Measurements from ENCODE around the gene WRAP73. TPM values are rescaled to one million over a fixed set of nuclear protein-coding genes. Genes with fewer than 3 reads are reported as not detected.

The WRAP73 gene
- total RNA-seq, 3 donors from 2014 or later: 19.3 to 23.6 (median 20.2) TPM

DNA sequence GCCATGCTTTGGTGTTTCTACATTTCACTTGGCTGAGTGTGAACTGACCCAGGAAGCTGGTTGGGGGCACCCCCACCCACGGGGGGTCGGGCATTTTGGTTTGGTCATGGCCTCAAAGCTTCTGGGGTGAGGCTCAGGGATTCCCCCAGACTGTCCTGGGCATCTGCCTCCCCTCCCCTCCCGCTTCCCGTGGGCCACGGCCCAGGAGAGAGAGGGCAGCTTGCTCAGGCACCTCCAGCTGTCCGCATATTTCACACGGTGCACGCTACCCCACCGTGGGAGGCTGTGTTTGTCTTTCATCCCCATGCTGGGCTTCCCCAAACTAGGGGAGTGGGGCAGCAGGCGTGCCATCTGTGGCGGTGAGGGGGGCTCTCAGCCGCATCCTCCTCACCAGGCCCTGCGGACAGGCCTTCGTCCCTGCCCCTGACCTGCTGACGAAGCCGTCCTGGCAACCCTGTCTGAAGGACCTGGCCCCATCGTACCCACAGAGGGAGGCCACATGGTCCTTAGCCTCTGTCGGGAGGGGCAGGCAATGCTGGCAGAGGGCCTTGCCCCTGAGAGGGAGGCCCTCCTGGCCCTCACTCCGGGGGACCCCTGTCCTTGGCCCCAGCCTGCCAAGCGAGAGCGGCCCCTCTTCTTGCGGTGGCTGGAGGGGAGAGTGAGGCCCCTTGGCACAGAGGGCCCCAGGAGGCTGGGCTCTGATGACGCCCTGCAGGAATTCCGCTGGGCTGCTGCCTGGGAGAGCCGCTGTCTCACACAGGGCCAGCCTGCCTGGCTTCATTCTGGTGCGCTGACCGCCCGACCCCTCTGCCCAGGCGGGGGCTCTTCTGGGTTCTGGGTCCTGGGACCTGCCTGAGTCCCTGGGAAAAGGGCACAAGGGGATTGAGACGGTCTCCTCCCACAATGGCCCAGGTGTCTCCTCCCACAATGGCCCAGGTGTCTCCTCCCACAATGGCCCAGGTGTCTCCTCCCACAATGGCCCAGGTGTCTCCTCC is 24.5 kb upstream of the WRAP73 start:
- no peaks in the 10 kb centered on the region for H3K36me3 ChIP-seq
- H3K27me3 ChIP-seq: peaks cover 0 to 27% of the 10 kb centered on the region in 2 donors
- H3K4me1 ChIP-seq: no peaks in the 10 kb centered on the region
- no peak for DNase-seq (ENCODE audit: low spot score in 2 of 2)
- H3K9me3 ChIP-seq: no peaks in the 10 kb centered on the region
- no peak overlapping the region for H3K27ac ChIP-seq
- intact Hi-C loops (cut with DNase I; ENCODE audit: low total_unique reads): no loop called here
- no peak for TF ChIP-seq CTCF (IDR thresholded peaks at IDR 0.05)
- TF ChIP-seq POLR2A (IDR thresholded peaks at IDR 0.05): no peak
- no peak for TF ChIP-seq POLR2AphosphoS5 (IDR thresholded peaks at IDR 0.05)
- no peak overlapping the region for H3K4me3 ChIP-seq

- H3K27me3 ChIP-seq: peaks cover 0 to 32% of the 10 kb centered on the region in 2 donors
- no peak overlapping the region for H3K27ac ChIP-seq
- no peaks in the 10 kb centered on the region for H3K36me3 ChIP-seq
- intact Hi-C loops (cut with DNase I; ENCODE audit: low total_unique reads): no loop called here
- no peaks in the 10 kb centered on the region for H3K4me1 ChIP-seq
- no peak overlapping the region for H3K4me3 ChIP-seq
- TF ChIP-seq POLR2A (IDR thresholded peaks at IDR 0.05) (no peak), CTCF (IDR thresholded peaks at IDR 0.05) (no peak), POLR2AphosphoS5 (IDR thresholded peaks at IDR 0.05) (no peak)
- no peak for DNase-seq (ENCODE audit: low spot score in 2 of 2)
- H3K9me3 ChIP-seq: no peaks in the 10 kb centered on the region
These were observed 23.6 kb upstream of the WRAP73 start for GRCh38 chr1:3673381-3674099.

DNA sequence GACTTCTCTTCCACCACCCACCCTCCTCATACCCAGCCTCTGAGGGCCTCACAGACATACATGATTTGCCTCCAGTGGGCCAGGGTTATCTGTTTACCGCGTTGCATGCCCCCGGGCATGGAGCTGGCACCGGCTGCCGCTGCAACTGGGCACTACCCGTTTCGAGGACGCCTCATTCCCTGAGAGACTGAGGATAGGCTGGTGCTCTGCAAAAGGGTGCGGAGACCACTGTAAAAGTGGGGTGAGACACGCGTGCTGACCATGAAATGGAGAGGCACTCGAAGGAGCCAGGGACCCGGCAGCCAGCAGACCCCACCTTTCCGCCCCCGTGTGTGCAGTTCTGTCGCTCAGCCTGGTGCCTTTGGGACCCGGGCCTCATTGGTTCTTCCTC is 23.1 kb upstream of the WRAP73 start:
- Histone ChIP-seq H3K9me3 (no peaks in the 10 kb centered on the region), H3K27me3 (peaks cover 0 to 34% of the 10 kb centered on the region in 2 donors), H3K4me3 (no peak overlapping the region), H3K36me3 (no peaks in the 10 kb centered on the region), H3K27ac (no peak overlapping the region), H3K4me1 (no peaks in the 10 kb centered on the region)
- intact Hi-C loops (cut with DNase I; ENCODE audit: low total_unique reads): no loop called here
- TF ChIP-seq POLR2A (IDR thresholded peaks at IDR 0.05): no peak
- no peak for TF ChIP-seq POLR2AphosphoS5 (IDR thresholded peaks at IDR 0.05)
- no peak for TF ChIP-seq CTCF (IDR thresholded peaks at IDR 0.05)
- DNase-seq (ENCODE audit: low spot score in 2 of 2): no peak

- H3K27me3 ChIP-seq: peaks cover 0 to 37% of the 10 kb centered on the region in 2 donors
- H3K27ac ChIP-seq: no peak overlapping the region
- intact Hi-C loops (cut with DNase I; ENCODE audit: low total_unique reads): no loop called here
- H3K9me3 ChIP-seq: no peaks in the 10 kb centered on the region
- no peak for DNase-seq (ENCODE audit: low spot score in 2 of 2)
- H3K4me1 ChIP-seq: no peaks in the 10 kb centered on the region
- no peaks in the 10 kb centered on the region for H3K36me3 ChIP-seq
- no peak for TF ChIP-seq POLR2A (IDR thresholded peaks at IDR 0.05)
- no peak for TF ChIP-seq POLR2AphosphoS5 (IDR thresholded peaks at IDR 0.05)
- TF ChIP-seq CTCF (IDR thresholded peaks at IDR 0.05): no peak
- no peak overlapping the region for H3K4me3 ChIP-seq
These were observed 22.5 kb upstream of the WRAP73 start for GRCh38 chr1:3672231-3672970.
